GM12878 (cell line): ENCODE results near the gene PREP. TPM values are rescaled to one million over a fixed set of nuclear protein-coding genes. Genes with fewer than 3 reads are reported as not detected.

Experiments
- ATAC-seq: fragments of 200-7000 bp; cut with Tn5 transposase; 3 replicates; pipeline ENCODE4 v1.9.1; 2020; ENCODE audit warnings: mild to moderate bottlenecking, moderate library complexity
- BruUV-seq: library from RNA; stranded (reverse); fragments of 400-500 nt; replicated peaks from 2 replicates; lab custom pipeline; 2021; lab: Mats Ljungman, UMichigan
- CTCF ChIA-PET: fragments of 300-600 bp; sonication (Branson Sonifier 250); formaldehyde crosslinking; extraction: SDS; loops from one replicate; lab custom pipeline; 2021; ENCODE audit warnings: inconsistent platforms; lab: Yijun Ruan, JAX
- POLR2A ChIA-PET: fragments of 350-600 bp; formaldehyde crosslinking; extraction: SDS; loops from one replicate; lab custom pipeline; 2021; ENCODE audit warnings: inconsistent platforms; lab: Charles Lee
- RAD21 ChIA-PET: fragments of 300-600 bp; sonication (Branson Sonifier 250); formaldehyde crosslinking; loops from one replicate; lab custom pipeline; 2023; ENCODE audit warnings: antibody characterized with exemption; ENCODE audit not compliant: unreplicated experiment; lab: Charles Lee
- SMC1A ChIA-PET: fragments of 300-600 bp; sonication (Branson Sonifier 250); formaldehyde crosslinking; loops from one replicate; lab custom pipeline; 2023; ENCODE audit not compliant: unreplicated experiment, uncharacterized antibody; lab: Charles Lee
- DNase-seq: peaks from one replicate; pipeline ENCODE4 v3.0.0-alpha.2; 2011; ENCODE audit warnings: low read depth, low spot score
- FAIRE-seq: peaks from 3 replicates; lab custom pipeline; 2011; peaks lifted over from hg19 to GRCh38; lab: Jason Lieb, UNC
- H2AFZ ChIP-seq: 2 replicates; pipeline ENCODE4 v1.6.0; 2011; ENCODE audit warnings: low read depth, low read length, control low read depth; ENCODE audit not compliant: control insufficient read depth
- H3K27ac ChIP-seq: 2 replicates; pipeline ENCODE4 v1.5.1; 2011; ENCODE audit warnings: control low read depth; ENCODE audit not compliant: control insufficient read depth, insufficient read depth
- H3K27me3 ChIP-seq, 2 experiments: replicated peaks in 1 of 2; 2 replicates each; pipeline versions ENCODE4 v1.6.0 to v1.6.1; 2011; ENCODE audit warnings: low read length in 1 of 2; ENCODE audit not compliant: control insufficient read depth in 2 of 2, insufficient read depth in 2 of 2
- H3K36me3 ChIP-seq, 2 experiments: 2 replicates each; pipeline ENCODE4 v1.5.1; 2011; ENCODE audit warnings: low read length in 1 of 2; ENCODE audit not compliant: control insufficient read depth in 2 of 2, insufficient read depth in 2 of 2
- H3K4me1 ChIP-seq: 2 replicates; pipeline ENCODE4 v1.6.1; 2011; ENCODE audit warnings: mild to moderate bottlenecking, low read length, moderate library complexity, mixed read lengths; ENCODE audit not compliant: control insufficient read depth, insufficient read depth
- H3K4me2 ChIP-seq: 2 replicates; pipeline ENCODE4 v1.6.0; 2011; ENCODE audit warnings: control low read depth; ENCODE audit not compliant: control insufficient read depth, insufficient read depth
- H3K4me3 ChIP-seq: fragments of 200-600 bp; sonication (generic); 2 replicates; pipeline ENCODE4 v1.5.1; 2016
- H3K79me2 ChIP-seq: 2 replicates; pipeline ENCODE4 v1.6.0; 2011; ENCODE audit warnings: low read length; ENCODE audit not compliant: control insufficient read depth, insufficient read depth
- H3K9ac ChIP-seq: 2 replicates; pipeline ENCODE4 v1.8.0; 2011; ENCODE audit warnings: low read length, control low read depth, mixed read lengths; ENCODE audit not compliant: control insufficient read depth, insufficient read depth
- H3K9me3 ChIP-seq: replicated peaks from 3 replicates; pipeline ENCODE4 v1.5.1; 2011; ENCODE audit warnings: mild to moderate bottlenecking, low read length; ENCODE audit not compliant: control insufficient read depth, insufficient read depth
- H4K20me1 ChIP-seq: 2 replicates; pipeline ENCODE4 v1.6.0; 2011; ENCODE audit not compliant: control insufficient read depth, insufficient read depth
- ETV6 ChIP-seq, 2 experiments: fragments of 450-650 bp in 1 of 2; IDR thresholded peaks in 1 of 2; conservative IDR thresholded peaks in 1 of 2; 2 replicates each; pipeline ENCODE4 v1.6.1; 2014; ENCODE audit warnings: antibody characterized with exemption in 1 of 2, borderline replicate concordance in 1 of 2, low read depth in 1 of 2, mild to moderate bottlenecking in 1 of 2, moderate library complexity in 1 of 2
- IRF3 ChIP-seq: fragments of 450-650 bp; IDR thresholded peaks from 2 replicates; pipeline ENCODE4 v1.6.1; 2014; ENCODE audit warnings: mild to moderate bottlenecking
- MLLT1 ChIP-seq: fragments of 450-650 bp; IDR thresholded peaks from 2 replicates; pipeline ENCODE4 v1.6.1; 2016; ENCODE audit warnings: mild to moderate bottlenecking
- RAD21 ChIP-seq: IDR thresholded peaks from 2 replicates; pipeline ENCODE4 v1.6.1; 2011; ENCODE audit warnings: mild to moderate bottlenecking, low read depth, low read length, moderate library complexity; ENCODE audit not compliant: insufficient read depth
- RCOR1 ChIP-seq: conservative IDR thresholded peaks from 2 replicates; pipeline ENCODE4 v1.6.1; 2012; ENCODE audit warnings: low read depth, low read length, improper control_type of control experiment
- YBX1 ChIP-seq: fragments of 450-650 bp; IDR thresholded peaks from 2 replicates; pipeline ENCODE4 v1.6.1; 2016; ENCODE audit warnings: antibody characterized with exemption
- ZBTB11 ChIP-seq: fragments of 450-650 bp; formaldehyde crosslinking; IDR thresholded peaks from 2 replicates; pipeline ENCODE4 v1.5.0; 2022; ENCODE audit warnings: mild to moderate bottlenecking, missing genetic modification characterization
- ZBTB4 ChIP-seq: fragments of 450-650 bp; formaldehyde crosslinking; IDR thresholded peaks from 2 replicates; pipeline ENCODE4 v1.4.0; 2022; ENCODE audit warnings: mild to moderate bottlenecking, moderate library complexity
- WGBS: methylation state at CpG from one replicate; pipeline ENCODE4 v1.1.6; 2016; ENCODE audit warnings: low lambda C conversion rate; ENCODE audit not compliant: insufficient replicate concordance, insufficient coverage; ENCODE audit errors: missing lambda C conversion rate; 5-methylcytosine and 5-hydroxymethylcytosine counted together
- in situ Hi-C: fragments of 300-500 bp; cut with MboI; formaldehyde crosslinking; loops from 9 replicates; pipeline ENCODE4 v1.14.3; 2018; ENCODE audit warnings: mixed read lengths
- intact Hi-C: fragments of 100-400 bp; cut with micrococcal nuclease; formaldehyde crosslinking; loops from one replicate; pipeline ENCODE4 v1.14.2; 2022; ENCODE audit not compliant: unreplicated experiment
- polyA plus RNA-seq, 11 experiments: library from polyadenylated mRNA; depleted of rRNA in 4 of 11; unstranded in 6 of 11; stranded (reverse) in 5 of 11; fragments of >200 nt; fragmentation: Nextera tagmentation in 4 of 11; fragmentation: Illumina TruSeq in 1 of 11; extraction: Ambion mirVana in 4 of 11; extraction: Trizol in 1 of 11; gene quantifications; 1 replicate in 1 of 11; 2 replicates in 10 of 11; pipeline versions ENCODE4 v1.2.1 to v1.2.3, GENCODE V29; 2011 to 2016; ENCODE audit warnings: inconsistent platforms in 2 of 11, missing spikeins in 2 of 11, low read depth in 1 of 11
- total RNA-seq, 4 experiments: library from RNA; depleted of rRNA in 3 of 4; stranded (reverse); fragments of >200 nt in 3 of 4; fragmentation: Illumina TruSeq in 1 of 4; extraction: Trizol in 1 of 4; gene quantifications; 2 replicates each; pipeline versions ENCODE4 v1.2.1 to v1.2.3, GENCODE V29; 2013 to 2021

Gene PREP
- total and polyA plus RNA-seq, 10 of the 15 experiments (the other 5 are each of a cell fraction or from before 2014, with no cell fraction given), result 6.5 to 33.6 (median 18.1) TPM

GRCh38 chr6:105445481-105445880 is 42.6 kb upstream of the PREP start (continued):
- TF ChIP-seq ZBTB4 (CRISPR knock-in tag) (no peak), IRF3 (no peak), MLLT1 (no peak), RAD21 (no peak), RCOR1 (no peak), YBX1 (no peak)

GRCh38 chr6:105443941-105444340 is 41.1 kb upstream of the PREP start:
- H3K4me3 ChIP-seq, result no peak overlapping the region
- no peak overlapping the region for H3K27ac ChIP-seq
- in situ Hi-C loops (no loop called here), intact Hi-C loops (no loop called here)
- ATAC-seq, result no peak
- H3K79me2 ChIP-seq, result no peaks in the 10 kb centered on the region
- RAD21 ChIA-PET, result interaction anchor here (1.2 kb wide), 1 partner anchor 12 kb away, joined by 8 read pairs; no protein-coding TSS in a partner anchor
- SMC1A ChIA-PET, result interaction anchor here (1.3 to 5.4 kb wide), 3 partner anchors 10 to 45 kb away, joined by 4 to 37 read pairs (median 23); no protein-coding TSS in a partner anchor
- no peaks in the 10 kb centered on the region; the same call in 2 of the 3 replicates for H3K9me3 ChIP-seq
- H3K4me1 ChIP-seq, result no peaks in the 10 kb centered on the region
- BruUV-seq, result no TSS peak
- WGBS, result 70% methylated on average over 6 of the region's 6 CpGs
- no peak for TF ChIP-seq ETV6 (conservative IDR thresholded peaks at IDR 0.05 in 1 of 2, IDR thresholded peaks at IDR 0.05 in 1 of 2; ENCODE audit: borderline replicate concordance in 1 of 2, low read depth in 1 of 2)
- no peak for TF ChIP-seq ZBTB11
- no peaks in the 10 kb centered on the region for H3K27me3 ChIP-seq
- DNase-seq, result no peak
- POLR2A ChIA-PET, result no interaction called here
- no peak overlapping the region for H3K9ac ChIP-seq
- FAIRE-seq, result no peak
- H2AFZ ChIP-seq, result no peak overlapping the region
- H3K4me2 ChIP-seq, result no peak overlapping the region
- CTCF ChIA-PET, result interaction anchor here (1.2 to 2.1 kb wide), 2 partner anchors 10 to 11 kb away, joined by 4 to 14 read pairs; no protein-coding TSS in a partner anchor
- no peaks in the 10 kb centered on the region for H4K20me1 ChIP-seq
- H3K36me3 ChIP-seq, result no peaks in the 10 kb centered on the region
